GM12892 (cell line): ENCODE data around the gene TRIM25.

Experiments
- DNase-seq: peaks from one replicate; pipeline ENCODE4 v3.0.0; 2011; ENCODE audit not compliant: insufficient read length
- FAIRE-seq: peaks from 2 replicates; lab custom pipeline; 2011; peaks lifted over from hg19 to GRCh38; lab: Jason Lieb, UNC
- POLR2A ChIP-seq: IDR thresholded peaks from 2 replicates; pipeline ENCODE4 v1.6.1; 2011; ENCODE audit warnings: low read depth, low read length, control low read depth
- POLR2AphosphoS5 ChIP-seq: IDR thresholded peaks from 2 replicates; pipeline ENCODE4 v1.6.1; 2011; ENCODE audit warnings: low read depth, low read length, control low read depth
- TAF1 ChIP-seq: IDR thresholded peaks from 2 replicates; pipeline ENCODE4 v1.6.1; 2011; ENCODE audit warnings: low read depth, mild to moderate bottlenecking, control low read depth, low read length, borderline replicate concordance

TRIM25 gene

GRCh38 chr17:56925088-56925487, 11.2 kb upstream of the TRIM25 start:
- no peak for FAIRE-seq
- TF ChIP-seq POLR2AphosphoS5: no peak
- no peak for TF ChIP-seq POLR2A
- no peak for TF ChIP-seq TAF1
- DNase-seq: no peak

DNA sequence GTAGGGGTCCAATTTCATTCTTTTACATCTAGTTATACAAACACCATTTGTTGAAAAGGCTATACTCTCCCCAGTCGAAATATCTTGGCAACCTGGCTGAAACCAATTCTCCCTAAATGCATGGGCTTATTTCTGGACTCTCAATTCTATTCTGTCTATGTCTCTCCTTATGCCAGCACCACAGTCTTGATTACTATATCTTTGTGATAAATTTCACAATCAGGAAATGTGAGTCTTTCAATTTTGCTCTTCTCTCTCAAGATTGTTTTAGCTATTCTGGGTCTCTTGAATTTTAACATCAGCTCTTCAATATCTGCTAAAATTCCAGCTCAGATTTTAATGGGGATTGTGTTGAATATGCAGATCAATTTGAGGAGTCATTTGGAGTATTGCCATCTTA, 5.9 kb upstream of the TRIM25 start:
- FAIRE-seq (no peak), DNase-seq (no peak)
- TF ChIP-seq POLR2AphosphoS5: no peak
- no peak for TF ChIP-seq POLR2A
- TF ChIP-seq TAF1: no peak

DNA sequence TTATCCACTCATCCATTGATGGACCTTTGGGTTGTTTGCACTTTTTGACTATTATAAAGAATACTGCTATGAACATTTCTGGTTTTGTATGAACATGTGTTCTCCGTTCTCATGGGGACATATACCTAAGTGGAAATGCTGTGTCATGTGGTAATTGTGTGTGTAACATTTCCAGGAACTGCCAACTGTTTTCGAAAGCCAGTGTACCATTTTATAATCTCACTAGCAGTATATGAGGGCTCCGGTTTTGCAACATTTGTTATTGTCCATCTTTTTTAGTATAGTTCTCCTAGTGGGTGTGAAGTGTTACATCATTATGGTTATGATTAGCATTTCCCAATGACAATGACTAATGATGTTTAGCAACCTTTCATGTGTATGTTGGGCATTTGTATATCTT, 5.1 kb upstream of the TRIM25 start:
- TF ChIP-seq TAF1: no peak
- TF ChIP-seq POLR2A: no peak
- no peak for TF ChIP-seq POLR2AphosphoS5
- DNase-seq (no peak), FAIRE-seq (no peak)

DNA sequence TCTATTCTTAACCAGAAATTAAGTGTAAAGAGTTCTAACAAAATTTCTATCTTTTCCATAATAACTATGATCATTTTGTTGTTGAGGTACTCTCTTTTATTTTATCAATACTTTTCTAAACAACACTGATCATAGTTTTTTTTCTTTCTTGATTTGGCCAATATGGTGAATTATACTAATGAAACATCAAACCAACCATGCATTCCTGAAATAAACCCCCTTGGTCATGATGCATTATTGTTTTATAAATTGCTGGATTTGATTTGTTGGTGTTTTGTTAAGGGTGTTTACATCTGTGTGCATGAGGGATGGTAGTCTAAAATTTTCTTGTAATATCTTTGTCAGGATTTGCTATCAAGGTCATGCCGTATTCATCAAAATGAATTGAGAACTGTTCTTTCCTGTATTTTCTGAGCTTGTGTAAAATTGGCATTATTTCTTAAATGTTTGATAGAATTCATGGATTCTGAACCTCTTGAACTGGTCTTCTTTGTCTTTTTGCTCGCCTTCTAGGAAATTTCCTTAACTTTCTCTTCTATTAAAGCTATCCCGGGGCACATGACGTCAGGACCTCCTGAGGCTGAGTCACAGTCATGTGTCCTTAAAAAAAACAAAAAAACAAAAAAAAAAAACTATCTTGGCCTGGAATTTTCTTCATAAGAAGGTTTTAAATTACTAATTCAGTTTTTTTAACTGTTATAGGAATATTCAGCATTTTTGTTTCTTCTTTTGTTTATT, 3.9 kb upstream of the TRIM25 start:
- no peak for TF ChIP-seq POLR2A
- TF ChIP-seq POLR2AphosphoS5: no peak
- no peak for TF ChIP-seq TAF1
- DNase-seq: no peak
- FAIRE-seq: no peak

- no peak for FAIRE-seq
- TF ChIP-seq TAF1 (no peak), POLR2AphosphoS5 (no peak), POLR2A (no peak)
- no peak for DNase-seq
Measured at GRCh38 chr17:56914581-56915273, 878 bp upstream of the TRIM25 start.

- FAIRE-seq (no peak), DNase-seq (no peak)
- TF ChIP-seq TAF1 (no peak), POLR2A (no peak), POLR2AphosphoS5 (no peak)
Measured at GRCh38 chr17:56913353-56913866, 439 bp downstream of the TRIM25 start.

DNA sequence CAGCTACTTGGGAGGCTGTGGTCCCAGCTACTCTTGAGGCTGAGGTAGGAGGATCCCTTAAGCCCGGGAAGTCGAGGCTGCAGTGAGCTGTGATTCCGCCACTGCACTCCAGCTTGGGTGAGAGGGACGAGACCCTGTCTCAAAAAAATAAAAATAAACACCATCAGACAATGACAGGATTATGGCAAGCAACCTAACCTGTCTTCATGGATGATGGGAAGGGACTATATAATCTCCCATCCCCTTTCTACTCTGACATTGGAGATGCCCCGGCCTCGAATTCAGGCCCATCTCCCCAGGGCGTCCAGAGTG, 893 bp downstream of the TRIM25 start:
- DNase-seq (no peak), FAIRE-seq (no peak)
- no peak for TF ChIP-seq TAF1
- TF ChIP-seq POLR2AphosphoS5: no peak
- TF ChIP-seq POLR2A: no peak

- DNase-seq (no peak), FAIRE-seq (peak; percentile 67)
- TF ChIP-seq TAF1: no peak
- no peak for TF ChIP-seq POLR2A
- TF ChIP-seq POLR2AphosphoS5: no peak
Measured at GRCh38 chr17:56912105-56912999, 1.5 kb downstream of the TRIM25 start.

- DNase-seq (no peak), FAIRE-seq (no peak)
- TF ChIP-seq POLR2AphosphoS5 (no peak), POLR2A (no peak), TAF1 (no peak)
Measured at GRCh38 chr17:56910509-56911235, 3.2 kb downstream of the TRIM25 start.

DNA sequence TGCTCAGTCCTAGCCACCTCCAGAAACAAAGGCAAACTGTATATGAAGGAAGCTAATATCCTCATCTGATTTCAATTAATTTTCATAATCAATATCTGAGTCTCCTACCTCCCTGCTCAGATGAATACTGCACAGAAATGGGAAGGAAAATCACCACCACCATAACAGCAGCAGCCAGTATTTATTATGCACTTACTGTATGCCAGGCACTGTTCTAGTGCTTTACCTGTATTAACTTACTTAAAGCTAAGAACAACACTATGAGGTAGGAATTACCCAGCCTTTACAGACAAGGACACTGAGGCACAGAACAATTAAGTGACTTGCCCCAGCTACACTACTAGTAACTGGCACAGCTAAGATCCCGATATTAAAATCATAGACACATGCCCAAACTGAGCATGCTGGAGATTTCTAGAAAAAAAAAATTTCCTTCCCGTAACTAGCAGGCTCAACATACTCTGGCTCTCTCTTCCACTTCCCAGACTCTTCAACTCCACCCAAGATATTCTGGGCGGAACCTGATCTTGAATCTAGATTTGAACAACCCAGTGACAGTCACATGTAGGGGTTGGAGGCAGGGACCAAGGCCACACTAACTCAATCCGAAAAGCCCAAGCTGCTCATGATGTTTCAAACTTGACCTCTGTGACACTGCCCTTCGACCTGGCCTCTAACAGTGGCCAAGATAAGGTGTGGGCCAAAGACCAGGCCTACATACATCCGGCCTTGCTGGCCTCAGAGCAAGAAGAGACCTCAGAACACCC, 3.9 kb downstream of the TRIM25 start:
- DNase-seq: no peak
- FAIRE-seq: no peak
- TF ChIP-seq POLR2A: 0 out of 2 replicates have a peak, but pooled peaks have one; percentile 23
- no peak for TF ChIP-seq TAF1
